Ureter (tissue), 1 donor: Measurements from ENCODE around the gene EPB41L2. TPM values are rescaled to one million over a fixed set of nuclear protein-coding genes. Genes with fewer than 3 reads are reported as not detected.
"Not testable (repeated sequence)": the region's sequence is repeated elsewhere in the genome, so short reads cannot be mapped to it uniquely, and the experiment has no call there.

Experiments used
- DNase-seq: peaks from one replicate; pipeline ENCODE4 v3.0.0-alpha.2; 2020; ENCODE audit warnings: low spot score
- total RNA-seq: library from RNA; stranded (reverse); gene quantifications from one replicate; pipeline ENCODE4 v1.2.4, GENCODE V29; 2023
- donor health status: DM: yes; HTN: yes; CAD: no.

Gene EPB41L2
- total RNA-seq, 1 donor from 2014 or later, result 110 TPM

- DNase-seq, result no peak
Observed at GRCh38 chr6:131036143-131036542, 26.9 kb downstream of the EPB41L2 start.

DNA sequence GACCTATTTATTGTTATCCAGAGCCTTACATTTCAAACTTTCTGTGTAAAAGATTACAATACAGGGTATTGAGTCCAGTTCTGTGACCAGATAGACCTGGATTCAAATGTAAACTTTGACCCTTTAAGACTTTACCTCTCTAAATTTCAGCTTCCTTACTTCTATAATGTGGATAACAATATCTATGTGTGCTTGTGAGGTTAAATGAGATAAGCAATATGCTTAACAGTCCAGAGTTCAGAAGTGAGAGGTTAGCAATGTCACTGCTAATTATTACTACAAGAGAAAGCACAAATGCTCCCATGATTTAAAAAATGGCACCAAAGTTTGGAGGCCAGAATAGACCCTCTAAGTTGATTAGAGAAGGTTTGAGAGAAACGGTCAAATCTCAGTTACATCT lies 27.5 kb downstream of the EPB41L2 start:
- DNase-seq, result no peak

- no peak for DNase-seq
Observed at GRCh38 chr6:131033631-131034030, 29.4 kb downstream of the EPB41L2 start.

- no peak for DNase-seq
Observed at GRCh38 chr6:131029626-131030297, 33.3 kb downstream of the EPB41L2 start.

- DNase-seq, result no peak
Observed at GRCh38 chr6:131027326-131027725, 35.7 kb downstream of the EPB41L2 start.

- no peak for DNase-seq
Observed at GRCh38 chr6:131026243-131026642, 36.8 kb downstream of the EPB41L2 start.

GRCh38 chr6:131024565-131024964 lies 38.5 kb downstream of the EPB41L2 start:
- DNase-seq, result no peak

DNA sequence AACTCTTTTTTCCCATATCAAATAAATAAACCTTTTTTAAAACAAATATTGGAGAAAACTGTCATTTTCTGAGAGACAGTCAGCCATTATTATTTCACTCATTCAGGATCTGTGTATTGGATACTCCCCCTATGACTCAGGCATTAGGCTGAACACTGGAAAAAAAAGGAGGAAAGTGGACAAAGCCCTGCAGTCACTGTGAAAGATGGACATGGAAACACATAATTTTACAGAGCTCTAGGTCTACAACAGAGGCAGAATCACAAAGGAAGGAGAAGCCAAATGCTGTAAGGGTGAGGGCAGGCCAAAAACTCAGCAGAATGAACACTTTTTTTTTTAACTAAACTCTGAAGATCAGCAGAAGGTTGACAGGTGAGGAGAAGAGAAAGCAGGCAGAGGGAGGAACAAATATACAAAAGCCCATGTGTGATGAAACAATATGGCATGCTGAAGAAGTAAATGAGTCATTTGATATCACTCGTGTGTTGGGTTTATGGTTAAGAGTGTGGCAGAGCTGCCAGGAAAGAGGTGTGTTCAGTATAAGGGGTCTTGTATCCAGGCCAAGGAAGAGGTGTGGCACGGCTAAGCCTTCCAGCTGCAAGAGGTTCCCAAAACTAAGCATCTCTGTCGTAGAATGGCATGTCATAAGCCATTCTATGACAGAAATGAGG lies 39.1 kb downstream of the EPB41L2 start:
- no peak for DNase-seq

- no peak for DNase-seq
Observed at GRCh38 chr6:131022691-131023090, 40.4 kb downstream of the EPB41L2 start.

- DNase-seq, result no peak
Observed at GRCh38 chr6:131017962-131018361, 45.1 kb downstream of the EPB41L2 start.

DNA sequence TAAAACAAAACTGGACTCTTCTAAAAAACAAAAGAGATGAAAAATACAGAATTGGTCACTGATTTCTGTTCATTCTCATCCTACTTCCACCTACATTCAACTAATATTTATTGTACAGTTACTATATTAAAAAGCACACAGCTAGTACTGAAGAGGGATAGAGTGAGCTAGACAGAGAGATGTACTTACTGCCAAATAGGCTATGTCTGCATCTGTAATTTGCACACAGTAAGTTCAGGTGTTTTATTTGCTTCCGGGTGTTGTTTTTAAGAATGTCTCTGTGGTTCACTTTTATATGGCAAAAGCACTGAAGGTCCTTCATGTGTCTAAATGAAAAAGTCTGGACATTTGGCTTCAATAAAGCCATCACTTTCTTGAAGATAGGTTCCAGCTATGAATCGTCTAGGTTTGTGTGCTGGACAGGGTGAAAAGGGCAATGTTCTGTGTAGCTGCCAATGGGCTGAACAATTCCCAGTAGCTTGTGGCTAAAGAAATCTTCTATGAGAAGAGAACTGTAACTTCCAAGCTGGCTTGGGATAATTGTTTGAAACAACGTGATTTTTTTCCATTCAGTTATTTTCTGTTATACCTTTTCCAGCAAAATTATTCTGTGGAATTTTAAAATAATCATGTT lies 47.3 kb downstream of the EPB41L2 start:
- no peak for DNase-seq

DNA sequence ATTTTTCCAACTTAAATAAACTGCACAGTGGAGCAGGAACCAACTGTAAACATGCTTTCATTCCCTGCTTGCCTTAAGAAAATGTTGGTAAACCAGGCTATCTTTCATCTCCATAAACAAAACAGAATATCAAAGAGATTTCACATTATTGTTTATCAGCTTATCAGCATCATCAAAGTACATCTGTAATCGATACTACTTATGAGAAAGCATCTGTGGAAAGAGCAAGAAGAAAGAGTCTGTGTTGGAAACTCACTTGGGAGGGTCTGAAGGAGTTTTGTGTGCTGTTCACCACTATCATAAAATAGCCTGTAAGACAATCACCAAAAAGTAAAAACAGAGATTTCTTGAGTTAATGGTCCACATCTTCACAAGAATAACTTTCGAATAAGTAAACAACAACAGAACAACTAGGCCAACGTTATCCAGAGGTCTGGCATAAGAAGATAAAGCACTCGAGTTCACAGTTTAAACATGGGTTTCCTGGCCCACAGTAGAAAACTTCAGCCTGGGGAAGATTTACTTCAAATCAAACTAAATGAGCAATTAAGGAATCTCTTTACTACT lies 47.9 kb downstream of the EPB41L2 start:
- no peak for DNase-seq

DNA sequence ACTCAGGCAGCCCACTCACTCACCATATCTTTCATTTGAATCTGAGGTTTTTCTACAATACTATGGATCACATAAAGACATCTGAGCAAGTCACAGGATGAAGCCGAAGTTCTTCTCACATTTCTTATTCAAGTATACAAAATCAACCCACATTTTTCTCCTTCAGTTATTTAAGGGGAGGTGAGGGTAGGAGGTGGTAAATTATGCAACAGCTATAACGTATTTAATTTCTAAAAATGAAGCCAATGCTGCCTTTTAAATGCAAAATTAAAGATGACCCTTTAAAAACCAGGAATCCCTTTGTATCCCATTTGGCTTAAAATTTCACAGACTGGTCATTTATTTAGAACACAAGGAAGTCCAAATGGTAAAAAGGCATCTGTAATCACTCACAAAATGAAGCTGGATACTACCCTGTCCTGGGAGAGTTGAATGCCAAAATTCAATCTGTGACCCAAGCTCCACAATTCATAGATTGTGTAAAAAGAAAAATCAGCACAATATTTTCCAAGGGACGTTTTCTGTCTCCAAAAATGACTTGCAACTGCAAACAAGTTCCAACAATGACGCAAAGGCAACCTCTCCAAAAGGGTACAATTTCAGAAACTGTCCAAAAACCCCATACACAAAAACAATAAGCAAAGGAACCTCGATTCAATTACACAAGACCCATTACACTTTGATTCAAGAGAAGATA lies 48.8 kb downstream of the EPB41L2 start:
- no peak for DNase-seq

DNA sequence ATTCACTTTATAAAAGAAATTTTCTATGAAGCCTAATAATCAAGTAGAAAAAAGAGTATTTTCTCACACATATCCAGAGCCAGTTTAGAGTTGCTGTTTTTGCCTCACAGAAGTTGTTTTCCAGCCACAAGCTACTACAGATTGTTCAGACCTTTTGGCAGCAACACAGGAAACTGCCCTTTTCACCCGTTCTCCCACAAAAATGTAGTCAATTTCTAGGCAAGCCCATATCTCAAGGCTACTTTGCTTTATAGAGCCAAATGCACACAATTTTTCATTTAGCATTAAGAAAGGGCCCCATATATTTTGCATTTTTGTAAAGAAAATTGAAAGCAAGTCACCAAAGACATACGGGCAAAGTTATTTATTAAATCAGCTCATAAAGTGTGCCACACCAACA lies 49.5 kb downstream of the EPB41L2 start:
- no peak for DNase-seq

GRCh38 chr6:131009790-131010189 lies 53.3 kb downstream of the EPB41L2 start:
- DNase-seq, result no peak

DNA sequence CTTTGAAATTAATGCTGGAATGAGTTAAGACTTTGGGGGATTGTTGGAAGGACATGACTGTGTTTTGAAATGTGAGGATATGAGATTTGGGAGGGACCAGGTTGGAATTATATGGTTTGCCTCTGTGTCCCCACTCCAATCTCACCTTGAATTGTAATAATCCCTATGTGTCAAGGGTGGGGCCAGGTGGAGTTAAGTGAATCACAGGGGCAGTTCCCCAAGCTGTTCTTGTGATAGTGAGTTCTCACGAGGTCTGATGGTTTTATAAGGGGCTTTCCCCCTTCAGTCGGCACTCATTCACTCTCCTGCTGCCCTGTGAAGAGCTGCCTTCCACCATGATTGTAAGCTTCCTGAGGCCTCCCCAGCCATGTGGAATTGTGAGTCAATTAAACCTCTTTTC lies 54.1 kb downstream of the EPB41L2 start:
- DNase-seq, result not testable (repeated sequence)

- not testable (repeated sequence) for DNase-seq
Observed at GRCh38 chr6:131007964-131008363, 55.1 kb downstream of the EPB41L2 start.

- no peak for DNase-seq
Observed at GRCh38 chr6:131007286-131007685, 55.8 kb downstream of the EPB41L2 start.

GRCh38 chr6:131005439-131006016 lies 57.5 kb downstream of the EPB41L2 start:
- no peak for DNase-seq

DNA sequence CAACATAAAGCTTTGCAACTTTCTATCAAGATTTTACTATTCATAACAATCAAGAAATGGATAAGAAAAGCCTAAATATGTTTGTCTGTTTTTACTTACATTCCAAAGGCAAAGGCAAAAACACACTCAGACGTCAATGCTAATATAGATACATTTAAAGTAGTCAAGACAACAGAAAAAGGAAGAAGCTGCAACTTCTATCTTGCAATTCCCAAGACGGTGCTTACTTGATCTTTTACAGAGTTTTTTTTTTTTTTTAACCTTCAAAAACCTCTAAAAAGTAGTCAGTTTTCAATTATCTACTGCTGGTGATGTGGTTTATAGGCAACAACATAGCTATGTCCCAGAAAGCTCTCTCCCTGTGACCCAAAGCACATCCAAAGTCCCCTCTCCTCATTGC lies 58.1 kb downstream of the EPB41L2 start:
- DNase-seq, result no peak

- DNase-seq, result no peak
Observed at GRCh38 chr6:131004387-131004755, 58.7 kb downstream of the EPB41L2 start.
